Gastrocnemius medialis (tissue), 4 donors: ENCODE data around the gene BBOX1.

Experiments
- CTCF ChIP-seq, 5 experiments: fragments of 450-650 bp in 3 of 5; fragments of 200-600 bp in 2 of 5; sonication (generic) in 2 of 5; IDR thresholded peaks in 4 of 5; conservative IDR thresholded peaks in 1 of 5; 1 replicate in 4 of 5; 2 replicates in 1 of 5; pipeline ENCODE4 v1.5.1; 2016 to 2019; ENCODE audit warnings: antibody characterized with exemption in 5 of 5, mild to moderate bottlenecking in 3 of 5, moderate library complexity in 3 of 5
- POLR2A ChIP-seq, 2 donors: fragments of 450-650 bp; IDR thresholded peaks; one replicate each; pipeline ENCODE4 v1.6.1; 2017; ENCODE audit warnings: antibody characterized with exemption in 2 of 2, mild to moderate bottlenecking in 2 of 2, moderate library complexity in 2 of 2

- TF ChIP-seq CTCF (IDR thresholded peaks at IDR 0.05 in 4 of 5, conservative IDR thresholded peaks at IDR 0.05 in 1 of 5) (no peak), POLR2A (IDR thresholded peaks at IDR 0.05) (no peak)
These were observed 81.4 kb downstream of the BBOX1 start for GRCh38 chr11:27122001-27122400.
